Endodermal cell (in vitro differentiated cells): ENCODE data around the gene SARNP. TPM values are rescaled to one million over a fixed set of nuclear protein-coding genes. Genes with fewer than 3 reads are reported as not detected.

Experiments used
- DNase-seq: peaks from one replicate; pipeline ENCODE4 v3.0.0-alpha.2; 2017
- H3K27ac ChIP-seq: 2 replicates; pipeline ENCODE4 v1.5.1; 2013; ENCODE audit warnings: mild to moderate bottlenecking, low read depth, low read length, moderate library complexity
- H3K27me3 ChIP-seq: 2 replicates; pipeline ENCODE4 v1.6.1; 2013; ENCODE audit warnings: mild to moderate bottlenecking, low read length, moderate library complexity; ENCODE audit not compliant: insufficient read depth, control insufficient read depth, poor library complexity, severe bottlenecking
- H3K36me3 ChIP-seq: 2 replicates; pipeline ENCODE4 v1.7.0; 2013; ENCODE audit warnings: mild to moderate bottlenecking, low read length, moderate library complexity; ENCODE audit not compliant: control insufficient read depth, insufficient read depth
- H3K4me1 ChIP-seq: one replicate; pipeline ENCODE4 v1.7.0; 2013; ENCODE audit warnings: low read length; ENCODE audit not compliant: control insufficient read depth, insufficient read depth
- H3K4me3 ChIP-seq: 2 replicates; pipeline ENCODE4 v1.5.1; 2013; ENCODE audit warnings: mild to moderate bottlenecking, low read length, moderate library complexity
- H3K9ac ChIP-seq: 2 replicates; pipeline ENCODE4 v1.6.1; 2013; ENCODE audit warnings: mild to moderate bottlenecking, low read length, moderate library complexity; ENCODE audit not compliant: poor library complexity, severe bottlenecking; ENCODE audit errors: extremely low read depth
- H3K9me3 ChIP-seq: 2 replicates; pipeline ENCODE4 v1.6.1; 2013; ENCODE audit warnings: mild to moderate bottlenecking, low read length, moderate library complexity; ENCODE audit not compliant: control insufficient read depth
- H3K27ac Mint-ChIP-seq: 2 replicates; pipeline ENCODE4 v1.8.0; 2020; ENCODE audit warnings: mixed read lengths
- H3K27me3 Mint-ChIP-seq: 2 replicates; pipeline ENCODE4 v1.8.0; 2021; ENCODE audit warnings: mild to moderate bottlenecking, mixed read lengths; ENCODE audit not compliant: insufficient read depth
- H3K36me3 Mint-ChIP-seq: 2 replicates; pipeline ENCODE4 v1.8.0; 2020; ENCODE audit warnings: low read depth, mixed read lengths
- H3K4me1 Mint-ChIP-seq: 2 replicates; pipeline ENCODE4 v1.8.0; 2020; ENCODE audit warnings: mixed read lengths
- H3K4me3 Mint-ChIP-seq: 2 replicates; pipeline ENCODE4 v1.8.0; 2020; ENCODE audit warnings: mild to moderate bottlenecking, moderate library complexity, mixed read lengths
- H3K9me3 Mint-ChIP-seq: 2 replicates; pipeline ENCODE4 v1.8.0; 2020; ENCODE audit warnings: mild to moderate bottlenecking, mixed read lengths
- CTCF ChIP-seq: fragments of 200-600 bp; sonication (generic); conservative IDR thresholded peaks from 2 replicates; pipeline ENCODE4 v1.5.0; 2021; ENCODE audit warnings: antibody characterized with exemption, mild to moderate bottlenecking
- WGBS, 2 experiments: methylation state at CpG; one replicate each; pipeline versions ENCODE4 v1.1.5 to v1.1.7; 2013; ENCODE audit warnings: missing lambda C conversion rate in 2 of 2, mixed read lengths in 1 of 2; ENCODE audit not compliant: insufficient coverage in 1 of 2, insufficient read length in 1 of 2; 5-methylcytosine and 5-hydroxymethylcytosine counted together
- total RNA-seq, 2 donors: library from RNA; stranded (reverse); fragmentation: NEBNext Ultra II Directional in 1 of 2; extraction: Animal tissue kit (Norgen Biotek cat#: 25700) in 1 of 2; gene quantifications; 2 replicates in 1 of 2; 3 replicates in 1 of 2; pipeline ENCODE4 v1.2.1, GENCODE V29; 2021

Gene SARNP
- total RNA-seq, 2 donors from 2014 or later: 95.7 to 119 TPM

- DNase-seq: no peak
- H3K4me3 ChIP-seq: no peak overlapping the region
- WGBS, 2 experiments: 88 to 95% methylated on average over 10 to 14 of the region's 14 CpGs
- no peak overlapping the region for H3K4me3 Mint-ChIP-seq
- no peak for TF ChIP-seq CTCF
- no peaks in the 10 kb centered on the region for H3K27me3 Mint-ChIP-seq
- no peak overlapping the region for H3K27ac ChIP-seq
- H3K27ac Mint-ChIP-seq: no peak overlapping the region
- H3K4me1 Mint-ChIP-seq: peaks cover 30% of the 10 kb centered on the region
- H3K9me3 ChIP-seq: no peaks in the 10 kb centered on the region
- H3K36me3 Mint-ChIP-seq: peaks cover 36% of the 10 kb centered on the region
- no peaks in the 10 kb centered on the region for H3K27me3 ChIP-seq
- no peaks in the 10 kb centered on the region for H3K9me3 Mint-ChIP-seq
- peaks cover 7% of the 10 kb centered on the region for H3K4me1 ChIP-seq
- no peak overlapping the region for H3K9ac ChIP-seq
- H3K36me3 ChIP-seq: peaks cover 44% of the 10 kb centered on the region
Observed at GRCh38 chr12:55721601-55722213, 95.8 kb downstream of the SARNP start.

- no peak overlapping the region for H3K27ac ChIP-seq
- H3K9ac ChIP-seq: no peak overlapping the region
- H3K9me3 ChIP-seq: no peaks in the 10 kb centered on the region
- Mint-ChIP-seq H3K4me1 (peaks cover 29% of the 10 kb centered on the region), H3K27me3 (no peaks in the 10 kb centered on the region), H3K27ac (peak overlapping the region; percentile 44), H3K9me3 (no peaks in the 10 kb centered on the region), H3K36me3 (peaks cover 31% of the 10 kb centered on the region), H3K4me3 (no peak overlapping the region)
- WGBS, 2 experiments: 75% methylated on average over 8 to 9 of the region's 9 CpGs
- peaks cover 5% of the 10 kb centered on the region for H3K4me1 ChIP-seq
- H3K4me3 ChIP-seq: no peak overlapping the region
- DNase-seq: peak; percentile 89
- peaks cover 36% of the 10 kb centered on the region for H3K36me3 ChIP-seq
- peak; percentile 76 for TF ChIP-seq CTCF
- H3K27me3 ChIP-seq: no peaks in the 10 kb centered on the region
Observed at GRCh38 chr12:55720894-55721444, 96.6 kb downstream of the SARNP start.

- no peak within 1 kb of the TSS for H3K9ac ChIP-seq
- no peak for DNase-seq
- Mint-ChIP-seq H3K36me3 (peaks cover 23% of the 10 kb centered on the region), H3K27me3 (no peaks in the 10 kb centered on the region), H3K9me3 (no peaks in the 10 kb centered on the region), H3K4me3 (no peak within 1 kb of the TSS), H3K27ac (peak within 1 kb of the TSS; percentile 44), H3K4me1 (peaks cover 34% of the 10 kb centered on the region)
- TF ChIP-seq CTCF: no peak
- no peak within 1 kb of the TSS for H3K4me3 ChIP-seq
- peaks cover 5% of the 10 kb centered on the region for H3K4me1 ChIP-seq
- H3K36me3 ChIP-seq: peaks cover 28% of the 10 kb centered on the region
- no peaks in the 10 kb centered on the region for H3K9me3 ChIP-seq
- 80 to 92% methylated on average over 1 to 6 of the region's 6 CpGs for WGBS, 2 experiments
- H3K27ac ChIP-seq: no peak within 1 kb of the TSS
- no peaks in the 10 kb centered on the region for H3K27me3 ChIP-seq
Observed at GRCh38 chr12:55720071-55720564, 97.4 kb downstream of the SARNP start, which contains the start of gene RDH5. Gene RDH5 (plus strand): TSS chr12:55720393. CDS start chr12:55721185, 792 bp downstream.
